Body of pancreas (tissue), 4 donors: ENCODE measurements around the gene SFTPB. TPM values are rescaled to one million over a fixed set of nuclear protein-coding genes. Genes with fewer than 3 reads are reported as not detected.
A peak's percentile ranks its signal among the peaks of the same experiment; 100 is the strongest.

Experiments
- ATAC-seq: fragments of 150-250 bp; one replicate; pipeline ENCODE4 v1.9.1; 2016
- DNase-seq, 4 donors: peaks; one replicate each; pipeline ENCODE4 v3.0.0-alpha.2; 2019
- H3K27ac ChIP-seq, 4 donors: fragments of 200-600 bp; sonication (generic); 1 replicate in 3 of 4; 2 replicates in 1 of 4; pipeline versions ENCODE4 v1.5.1 to v1.6.1; 2016 to 2019; ENCODE audit warnings: mild to moderate bottlenecking in 1 of 4, mixed read lengths in 1 of 4, moderate library complexity in 1 of 4
- H3K27me3 ChIP-seq, 2 donors: fragments of 200-600 bp; sonication (generic); one replicate each; pipeline ENCODE4 v1.6.0; 2016; ENCODE audit warnings: mild to moderate bottlenecking in 1 of 2
- H3K36me3 ChIP-seq, 2 donors: fragments of 200-600 bp; sonication (generic); replicated peaks in 1 of 2; 2 replicates each; pipeline ENCODE4 v1.5.1; 2016; ENCODE audit warnings: low read depth in 2 of 2; ENCODE audit not compliant: insufficient read depth in 1 of 2
- H3K4me1 ChIP-seq: fragments of 200-600 bp; sonication (generic); one replicate; pipeline ENCODE4 v1.6.0; 2016
- H3K4me3 ChIP-seq, 2 donors: fragments of 200-600 bp; sonication (generic); 1 replicate in 1 of 2; 2 replicates in 1 of 2; pipeline ENCODE4 v1.5.1; 2016 to 2019
- H3K9me3 ChIP-seq, 3 donors: fragments of 200-600 bp; sonication (generic); 1 replicate in 2 of 3; 2 replicates in 1 of 3; pipeline ENCODE4 v1.5.1; 2016
- CTCF ChIP-seq, 7 experiments: fragments of 450-650 bp in 4 of 7; fragments of 200-600 bp in 3 of 7; sonication (generic) in 3 of 7; IDR thresholded peaks; one replicate each; pipeline ENCODE4 v1.5.1; 2016 to 2019; ENCODE audit warnings: antibody characterized with exemption in 7 of 7
- POLR2A ChIP-seq, 3 donors: fragments of 450-650 bp; IDR thresholded peaks; one replicate each; pipeline ENCODE4 v1.6.1; 2016; ENCODE audit warnings: antibody characterized with exemption in 3 of 3, mild to moderate bottlenecking in 2 of 3
- WGBS, 2 donors: methylation state at CpG; one replicate each; pipeline ENCODE4 v1.1.5; 2017; 5-methylcytosine and 5-hydroxymethylcytosine counted together
- intact Hi-C: fragments of 100-400 bp; cut with DNase I; formaldehyde crosslinking; loops from one replicate; pipeline ENCODE4 v1.15.1; 2023
- total RNA-seq, 2 donors: library from RNA; depleted of rRNA; stranded (reverse); fragments of >200 nt; gene quantifications; one replicate each; pipeline ENCODE4 v1.1.0, GENCODE V29; 2016

Gene SFTPB
- total RNA-seq, 2 donors from 2014 or later = not detected

DNA sequence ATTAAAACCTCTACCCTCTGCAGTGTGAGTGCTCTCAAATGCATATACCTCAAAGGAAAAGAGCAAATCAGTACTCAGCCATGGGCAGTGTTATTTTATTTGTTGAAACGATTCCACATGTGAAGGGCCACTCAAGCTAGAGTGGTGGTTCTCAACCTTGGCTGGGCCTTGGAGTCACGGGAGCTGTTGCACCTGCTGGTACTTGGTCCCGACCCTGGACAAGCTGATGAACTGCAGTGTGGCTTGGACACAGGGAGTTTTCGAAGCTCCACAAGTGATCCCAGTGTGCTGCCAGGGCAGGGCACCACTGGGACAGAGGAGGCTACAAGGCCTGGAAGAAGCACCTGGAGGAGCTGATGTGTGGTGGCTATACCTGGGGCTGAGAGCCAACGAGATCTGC, 45.8 kb upstream of the SFTPB start:
- no peak for DNase-seq
- intact Hi-C loops = no loop called here
- ATAC-seq = no peak
- H3K4me3 ChIP-seq = no peak overlapping the region
- H3K4me1 ChIP-seq = peaks cover 12% of the 10 kb centered on the region
- WGBS, 2 donors = 55 to 67% methylated on average over 4 to 5 of the region's 5 CpGs
- TF ChIP-seq POLR2A (IDR thresholded peaks at IDR 0.05) (no peak), CTCF (IDR thresholded peaks at IDR 0.05) (no peak)
- no peaks in the 10 kb centered on the region for H3K27me3 ChIP-seq
- no peaks in the 10 kb centered on the region for H3K9me3 ChIP-seq
- no peaks in the 10 kb centered on the region for H3K36me3 ChIP-seq
- peak overlapping the region in 2 of 4 donors; percentile 32 to 69 for H3K27ac ChIP-seq

- ATAC-seq = peak; percentile 41
- peaks cover 9% of the 10 kb centered on the region for H3K4me1 ChIP-seq
- peak overlapping the region; percentile 32 to 69 (median 38) for H3K27ac ChIP-seq
Measured at GRCh38 chr2:85712849-85713612, 45.0 kb upstream of the SFTPB start.

DNA sequence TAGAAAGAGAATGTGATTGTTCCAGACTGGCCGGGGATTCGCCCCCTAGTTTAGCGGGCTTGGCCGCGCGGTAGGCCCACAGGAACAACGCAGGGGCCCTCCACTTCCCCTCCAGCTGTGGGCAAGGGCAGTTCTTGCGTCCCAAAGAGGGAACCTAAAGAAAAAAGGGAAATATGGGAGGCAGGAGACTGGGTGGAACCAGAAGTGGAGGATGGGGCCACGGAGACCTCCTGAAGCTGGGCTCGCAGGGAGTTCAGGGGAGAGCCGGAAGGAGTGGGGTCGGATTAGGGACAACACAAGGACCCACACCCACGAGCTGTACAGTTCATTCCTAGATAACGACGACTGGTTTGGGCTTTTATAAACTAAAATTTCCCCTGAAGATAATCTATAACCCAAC, 44.3 kb upstream of the SFTPB start:
- H3K36me3 ChIP-seq = no peaks in the 10 kb centered on the region
- H3K27ac ChIP-seq = peak overlapping the region in 2 of 4 donors; percentile 40 to 69
- H3K9me3 ChIP-seq = no peaks in the 10 kb centered on the region
- DNase-seq (no peak), ATAC-seq (no peak)
- intact Hi-C loops = no loop called here
- no peaks in the 10 kb centered on the region for H3K27me3 ChIP-seq
- 62 to 65% methylated on average over 15 of the region's 15 CpGs for WGBS, 2 donors
- H3K4me1 ChIP-seq = peaks cover 13% of the 10 kb centered on the region
- no peak overlapping the region for H3K4me3 ChIP-seq
- TF ChIP-seq POLR2A (IDR thresholded peaks at IDR 0.05) (peak in 1 of 3 donors; percentile 23), CTCF (IDR thresholded peaks at IDR 0.05) (no peak)

More at GRCh38 chr2:85712849-85713612, 45.0 kb upstream of the SFTPB start:
- intact Hi-C loops = no loop called here
- no peaks in the 10 kb centered on the region for H3K36me3 ChIP-seq
- DNase-seq = peak; percentile 32 to 83 (median 67)
- no peaks in the 10 kb centered on the region for H3K27me3 ChIP-seq
- no peak for TF ChIP-seq CTCF (IDR thresholded peaks at IDR 0.05)
- no peak for TF ChIP-seq POLR2A (IDR thresholded peaks at IDR 0.05)
- no peaks in the 10 kb centered on the region for H3K9me3 ChIP-seq
- 52 to 57% methylated on average over 9 of the region's 9 CpGs for WGBS, 2 donors
- H3K4me3 ChIP-seq = no peak overlapping the region

DNA sequence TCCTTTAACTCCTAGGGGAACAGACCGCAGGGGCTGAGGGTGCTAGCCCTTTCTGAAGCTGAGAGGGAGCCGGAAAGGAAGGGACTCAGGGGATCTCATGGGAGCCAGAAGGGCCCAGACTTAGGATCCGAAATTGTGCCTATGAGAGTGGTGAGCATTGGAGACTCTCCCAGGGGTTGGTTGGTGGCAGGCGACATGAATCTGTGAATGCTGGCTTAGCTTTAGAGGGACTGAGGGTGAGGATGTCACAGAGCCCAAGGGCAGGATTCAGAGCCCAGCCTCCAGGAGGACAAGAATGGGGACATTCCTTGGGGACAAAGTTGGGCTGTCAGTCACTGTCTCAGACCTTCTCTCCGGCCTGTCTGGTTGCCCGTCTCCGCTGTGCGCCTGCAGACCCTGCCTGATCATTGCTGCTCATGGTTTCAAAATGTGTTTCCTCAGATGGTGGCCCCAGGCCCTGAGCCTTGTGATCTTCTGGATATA, 43.6 kb upstream of the SFTPB start:
- TF ChIP-seq POLR2A (IDR thresholded peaks at IDR 0.05) (no peak), CTCF (IDR thresholded peaks at IDR 0.05) (no peak)
- H3K27ac ChIP-seq = peak overlapping the region; percentile 3 to 69 (median 24)
- WGBS, 2 donors = 92 to 95% methylated on average over 4 to 8 of the region's 8 CpGs
- no peaks in the 10 kb centered on the region for H3K27me3 ChIP-seq
- no peaks in the 10 kb centered on the region for H3K9me3 ChIP-seq
- intact Hi-C loops = no loop called here
- H3K4me1 ChIP-seq = peaks cover 19% of the 10 kb centered on the region
- no peaks in the 10 kb centered on the region for H3K36me3 ChIP-seq
- no peak overlapping the region for H3K4me3 ChIP-seq
- no peak for ATAC-seq
- no peak for DNase-seq
